ENCODE data around the gene LIN28A.

- no peak for TF ChIP-seq EP300 (IDR thresholded peaks at IDR 0.05; ENCODE audit: borderline replicate concordance in 1 of 2, low read depth in 1 of 2, low read length in 1 of 2)
- TF ChIP-seq CTCF (IDR thresholded peaks at IDR 0.05) = peak; percentile 93
- TF ChIP-seq NFIC (IDR thresholded peaks at IDR 0.05; ENCODE audit: borderline replicate concordance) = no peak
- no peak for TF ChIP-seq RFX5 (IDR thresholded peaks at IDR 0.05; ENCODE audit: low read length)
Measured at GRCh38 chr1:26363549-26364448, 46.8 kb upstream of the LIN28A start.

All from SK-N-SH (cell line).